ENCODE measurements around the gene C22orf42. TPM values are rescaled to one million over a fixed set of nuclear protein-coding genes. Genes with fewer than 3 reads are reported as not detected.

The C22orf42 gene
- total RNA-seq = 13.2 and 13.9 TPM in 2 replicates
- long read RNA-seq, transcript C22orf42-201 (9 exons, 1,363 nt) = major isoform, 47 of 52 reads
- long read RNA-seq, partial matches to known transcripts = 0 of 52 reads
- long read RNA-seq, other reads (novel, unspliced or antisense) = 4 of 52 reads

DNA sequence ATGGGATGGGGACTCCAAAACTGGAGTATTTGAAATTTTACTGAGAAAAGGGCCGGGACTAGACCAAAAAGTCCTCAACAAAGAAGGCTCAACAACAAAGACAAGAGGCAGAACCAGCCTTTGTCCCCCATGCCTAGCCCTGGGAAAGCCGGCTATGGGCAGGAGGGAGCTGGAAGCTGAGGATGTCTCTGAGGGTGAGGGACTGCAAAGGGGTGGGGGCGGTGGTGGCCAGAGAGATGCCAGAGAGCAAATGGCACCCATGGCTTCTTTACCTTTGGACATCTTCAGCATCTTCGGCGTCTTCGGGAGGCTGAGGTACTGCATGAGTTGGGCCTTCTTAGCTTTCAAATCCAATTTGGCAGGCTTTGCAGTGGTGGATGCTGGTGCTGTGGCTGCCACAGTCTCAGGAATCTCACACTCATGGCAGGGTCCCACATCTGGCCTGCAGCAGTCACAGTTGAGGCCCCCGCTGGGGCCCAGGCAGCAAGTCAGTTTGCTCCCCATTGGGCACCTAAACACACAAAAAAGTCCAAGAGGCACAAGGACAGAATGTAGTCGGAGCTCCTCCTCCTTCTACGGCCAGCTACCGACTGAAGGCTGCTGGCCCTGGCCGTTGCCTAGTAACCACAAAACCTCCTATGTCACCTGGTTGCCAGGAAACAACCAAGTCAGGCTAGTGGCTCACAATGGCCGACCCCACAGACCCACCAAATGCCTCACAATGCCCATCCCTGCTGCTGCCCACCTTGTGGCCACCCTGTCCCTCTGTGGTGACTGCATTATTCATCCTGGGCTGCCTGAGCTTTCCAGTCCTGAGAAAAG, at the start of gene C22orf42:
C22orf42 (minus strand) TSS at position 592 of the 822 bp plus-strand sequence; CDS start at position 504, 88 bp downstream.
- no peaks in the 10 kb centered on the region for H3K9me3 Mint-ChIP-seq (ENCODE audit: low read depth)
- no peak for DNase-seq (ENCODE audit: low spot score, unreplicated experiment)
- H3K4me1 Mint-ChIP-seq (ENCODE audit: low read depth) = no peaks in the 10 kb centered on the region
- peaks cover 2% of the 10 kb centered on the region for H3K27me3 Mint-ChIP-seq
- TF ChIP-seq, protein P1, sequence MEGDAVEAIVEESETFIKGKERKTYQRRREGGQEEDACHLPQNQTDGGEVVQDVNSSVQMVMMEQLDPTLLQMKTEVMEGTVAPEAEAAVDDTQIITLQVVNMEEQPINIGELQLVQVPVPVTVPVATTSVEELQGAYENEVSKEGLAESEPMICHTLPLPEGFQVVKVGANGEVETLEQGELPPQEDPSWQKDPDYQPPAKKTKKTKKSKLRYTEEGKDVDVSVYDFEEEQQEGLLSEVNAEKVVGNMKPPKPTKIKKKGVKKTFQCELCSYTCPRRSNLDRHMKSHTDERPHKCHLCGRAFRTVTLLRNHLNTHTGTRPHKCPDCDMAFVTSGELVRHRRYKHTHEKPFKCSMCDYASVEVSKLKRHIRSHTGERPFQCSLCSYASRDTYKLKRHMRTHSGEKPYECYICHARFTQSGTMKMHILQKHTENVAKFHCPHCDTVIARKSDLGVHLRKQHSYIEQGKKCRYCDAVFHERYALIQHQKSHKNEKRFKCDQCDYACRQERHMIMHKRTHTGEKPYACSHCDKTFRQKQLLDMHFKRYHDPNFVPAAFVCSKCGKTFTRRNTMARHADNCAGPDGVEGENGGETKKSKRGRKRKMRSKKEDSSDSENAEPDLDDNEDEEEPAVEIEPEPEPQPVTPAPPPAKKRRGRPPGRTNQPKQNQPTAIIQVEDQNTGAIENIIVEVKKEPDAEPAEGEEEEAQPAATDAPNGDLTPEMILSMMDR (IDR thresholded peaks at IDR 0.05; ENCODE audit: unreplicated experiment) = no peak
- H3K36me3 Mint-ChIP-seq (ENCODE audit: insufficient read depth) = no peaks in the 10 kb centered on the region
- peak within 1 kb of the TSS; percentile 55 for H3K4me3 Mint-ChIP-seq (ENCODE audit: low read depth)
- no peak within 1 kb of the TSS for H3K27ac Mint-ChIP-seq

DNA sequence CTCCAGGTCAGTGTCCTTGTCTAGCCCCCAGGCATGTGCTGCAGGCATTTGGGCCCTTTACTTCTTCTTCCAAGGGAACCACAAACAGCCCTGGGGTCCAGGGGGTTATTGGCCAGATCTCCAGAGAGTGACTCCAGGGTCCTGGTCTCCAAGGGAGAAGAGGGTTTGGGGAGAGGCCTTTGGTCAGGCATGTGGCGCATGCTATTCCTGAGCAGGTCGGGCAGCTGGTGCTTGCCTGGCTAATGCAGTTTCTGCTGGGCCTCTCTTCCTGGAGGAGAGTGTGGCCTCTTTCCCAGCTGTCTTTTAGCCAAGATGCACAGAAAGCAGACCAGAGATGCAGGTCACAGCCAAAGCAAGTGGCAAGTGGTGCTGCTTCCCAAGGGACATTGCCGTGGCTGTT, 49.6 kb upstream of the C22orf42 start:
- H3K27me3 Mint-ChIP-seq = peaks cover 26% of the 10 kb centered on the region
- no peak overlapping the region for H3K27ac Mint-ChIP-seq
- H3K9me3 Mint-ChIP-seq (ENCODE audit: low read depth) = no peaks in the 10 kb centered on the region
- H3K4me3 Mint-ChIP-seq (ENCODE audit: low read depth) = no peak overlapping the region
- TF ChIP-seq, protein P1 (IDR thresholded peaks at IDR 0.05; ENCODE audit: unreplicated experiment) = no peak
- no peak for DNase-seq (ENCODE audit: low spot score, unreplicated experiment)
- peaks cover 10% of the 10 kb centered on the region for H3K4me1 Mint-ChIP-seq (ENCODE audit: low read depth)
- H3K36me3 Mint-ChIP-seq (ENCODE audit: insufficient read depth) = no peaks in the 10 kb centered on the region

DNA sequence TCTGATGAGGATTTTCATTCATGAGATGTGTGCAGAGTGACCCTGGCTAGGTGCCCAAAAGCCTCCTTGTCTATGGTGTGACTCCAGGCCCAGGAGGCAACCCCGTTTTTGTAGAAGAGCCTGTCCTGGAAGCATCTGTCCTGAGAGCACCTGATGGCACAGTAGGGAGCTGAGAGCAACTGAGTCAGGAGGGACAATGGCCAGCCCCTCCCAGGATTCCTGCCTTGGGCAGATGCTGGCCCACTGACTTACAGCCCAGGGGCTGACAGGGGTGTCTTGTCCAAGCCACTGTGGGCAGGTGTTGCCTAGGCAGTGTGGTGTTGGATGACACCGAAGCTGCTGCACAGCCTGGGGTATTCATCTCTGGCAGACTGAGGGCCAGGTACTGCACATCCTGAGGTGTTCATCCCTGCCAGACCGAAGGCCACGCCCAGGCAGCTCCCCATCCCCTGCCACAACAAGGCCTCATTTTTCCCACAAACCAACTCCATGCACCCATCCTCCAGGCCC, 48.9 kb upstream of the C22orf42 start:
- DNase-seq (ENCODE audit: low spot score, unreplicated experiment) = no peak
- no peaks in the 10 kb centered on the region for H3K36me3 Mint-ChIP-seq (ENCODE audit: insufficient read depth)
- H3K4me3 Mint-ChIP-seq (ENCODE audit: low read depth) = no peak overlapping the region
- TF ChIP-seq, protein P1 (IDR thresholded peaks at IDR 0.05; ENCODE audit: unreplicated experiment) = no peak
- H3K27ac Mint-ChIP-seq = no peak overlapping the region
- no peaks in the 10 kb centered on the region for H3K9me3 Mint-ChIP-seq (ENCODE audit: low read depth)
- H3K4me1 Mint-ChIP-seq (ENCODE audit: low read depth) = peaks cover 10% of the 10 kb centered on the region
- peaks cover 32% of the 10 kb centered on the region for H3K27me3 Mint-ChIP-seq

GRCh38 chr22:32206774-32207758, 48.0 kb upstream of the C22orf42 start:
- Mint-ChIP-seq H3K27ac (no peak overlapping the region), H3K4me1 (ENCODE audit: low read depth) (peaks cover 10% of the 10 kb centered on the region), H3K9me3 (ENCODE audit: low read depth) (no peaks in the 10 kb centered on the region), H3K27me3 (peaks cover 39% of the 10 kb centered on the region), H3K36me3 (ENCODE audit: insufficient read depth) (no peaks in the 10 kb centered on the region), H3K4me3 (ENCODE audit: low read depth) (peak overlapping the region; percentile 31)
- no peak for DNase-seq (ENCODE audit: low spot score, unreplicated experiment)
- TF ChIP-seq, protein P1 (IDR thresholded peaks at IDR 0.05; ENCODE audit: unreplicated experiment) = peak; percentile 61

Data from progenitor cell of endocrine pancreas (in vitro differentiated cells).